Umbilical cord (tissue), 2 donors: Measurements from ENCODE around the gene ANKS3. TPM values are rescaled to one million over a fixed set of nuclear protein-coding genes. Genes with fewer than 3 reads are reported as not detected.
"Not testable (repeated sequence)": the region's sequence is repeated elsewhere in the genome, so short reads cannot be mapped to it uniquely, and the experiment has no call there.

Experiments
- DNase-seq: peaks from one replicate; pipeline ENCODE4 v3.0.0-alpha.2; 2015; ENCODE audit warnings: low spot score
- total RNA-seq: library from RNA; depleted of rRNA; stranded (reverse); fragments of >200 nt; gene quantifications from one replicate; pipeline ENCODE4 v1.2.3, GENCODE V29; 2014; ENCODE audit warnings: low replicate concordance; ENCODE audit not compliant: insufficient read depth

The ANKS3 gene
- total RNA-seq, 1 donor from 2014 or later = 18.8 TPM

- DNase-seq = no peak
Measured at GRCh38 chr16:4667203-4667963, 66.7 kb downstream of the ANKS3 start.

- DNase-seq = no peak
Measured at GRCh38 chr16:4666537-4667202, 67.4 kb downstream of the ANKS3 start.

- DNase-seq = no peak
Measured at GRCh38 chr16:4664538-4665418, 69.3 kb downstream of the ANKS3 start.

GRCh38 chr16:4663777-4664465 lies 70.2 kb downstream of the ANKS3 start:
- DNase-seq = peak; percentile 57

GRCh38 chr16:4663465-4663776 lies 70.7 kb downstream of the ANKS3 start:
- no peak for DNase-seq

GRCh38 chr16:4661661-4662060 lies 72.4 kb downstream of the ANKS3 start:
- DNase-seq = no peak

GRCh38 chr16:4660454-4661007 lies 73.5 kb downstream of the ANKS3 start:
- no peak for DNase-seq

- no peak for DNase-seq
Measured at GRCh38 chr16:4659363-4660353, 74.4 kb downstream of the ANKS3 start.

- DNase-seq = no peak
Measured at GRCh38 chr16:4656695-4657686, 77.1 kb downstream of the ANKS3 start.

- no peak for DNase-seq
Measured at GRCh38 chr16:4656221-4656620, 77.8 kb downstream of the ANKS3 start.

GRCh38 chr16:4655801-4656200 lies 78.3 kb downstream of the ANKS3 start:
- DNase-seq = no peak

GRCh38 chr16:4654964-4655590 lies 79.0 kb downstream of the ANKS3 start:
- DNase-seq = no peak

GRCh38 chr16:4654011-4654963 lies 79.8 kb downstream of the ANKS3 start:
- DNase-seq = no peak

GRCh38 chr16:4652561-4652960 lies 81.5 kb downstream of the ANKS3 start:
- DNase-seq = no peak

GRCh38 chr16:4651827-4652226 lies 82.2 kb downstream of the ANKS3 start:
- DNase-seq = no peak

- not testable (repeated sequence) for DNase-seq
Measured at GRCh38 chr16:4650443-4651074, 83.5 kb downstream of the ANKS3 start.
